ENCODE data around the gene COPS9.

COPS9 gene

DNA sequence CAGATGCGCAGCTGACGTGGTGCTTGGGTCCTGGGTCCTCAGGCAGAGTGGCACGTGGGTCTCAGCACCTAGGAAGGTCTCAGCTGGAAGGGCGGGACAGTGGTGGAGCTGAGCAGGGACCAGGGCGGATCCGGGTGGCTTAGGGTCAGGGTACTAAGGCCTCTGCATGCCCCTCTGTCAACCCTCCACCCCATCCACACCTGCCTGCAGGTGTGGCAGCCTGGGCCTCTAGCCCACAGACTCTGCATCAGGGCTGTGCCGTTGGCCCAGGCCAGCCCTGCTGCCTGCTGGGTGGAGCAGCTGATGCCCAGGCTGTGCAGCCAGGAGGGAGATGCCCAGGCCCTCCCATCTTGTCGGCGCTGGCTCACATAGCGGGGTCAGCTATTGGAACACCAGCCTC is 28.9 kb upstream of the COPS9 start:
- H3K36me3 ChIP-seq (ENCODE audit: insufficient read depth) = no peaks in the 10 kb centered on the region
- H3K27me3 ChIP-seq (ENCODE audit: insufficient read depth, low read depth) = no peaks in the 10 kb centered on the region; the same call in 1 of the 2 replicates
- no peak overlapping the region for H3K4me2 ChIP-seq
- H4K20me1 ChIP-seq (ENCODE audit: insufficient read depth) = no peaks in the 10 kb centered on the region
- H3K9ac ChIP-seq = no peak overlapping the region
- H3K79me2 ChIP-seq (ENCODE audit: insufficient read depth, low read depth) = no peaks in the 10 kb centered on the region
- H3K4me1 ChIP-seq (ENCODE audit: low read depth, poor library complexity, severe bottlenecking) = no peaks in the 10 kb centered on the region
- no peak overlapping the region for H2AFZ ChIP-seq (ENCODE audit: low read depth)
- H3K4me3 ChIP-seq (IDR thresholded peaks at IDR 0.05; ENCODE audit: insufficient read depth, low read depth, low read length) = no peak overlapping the region
- TF ChIP-seq, protein P1, sequence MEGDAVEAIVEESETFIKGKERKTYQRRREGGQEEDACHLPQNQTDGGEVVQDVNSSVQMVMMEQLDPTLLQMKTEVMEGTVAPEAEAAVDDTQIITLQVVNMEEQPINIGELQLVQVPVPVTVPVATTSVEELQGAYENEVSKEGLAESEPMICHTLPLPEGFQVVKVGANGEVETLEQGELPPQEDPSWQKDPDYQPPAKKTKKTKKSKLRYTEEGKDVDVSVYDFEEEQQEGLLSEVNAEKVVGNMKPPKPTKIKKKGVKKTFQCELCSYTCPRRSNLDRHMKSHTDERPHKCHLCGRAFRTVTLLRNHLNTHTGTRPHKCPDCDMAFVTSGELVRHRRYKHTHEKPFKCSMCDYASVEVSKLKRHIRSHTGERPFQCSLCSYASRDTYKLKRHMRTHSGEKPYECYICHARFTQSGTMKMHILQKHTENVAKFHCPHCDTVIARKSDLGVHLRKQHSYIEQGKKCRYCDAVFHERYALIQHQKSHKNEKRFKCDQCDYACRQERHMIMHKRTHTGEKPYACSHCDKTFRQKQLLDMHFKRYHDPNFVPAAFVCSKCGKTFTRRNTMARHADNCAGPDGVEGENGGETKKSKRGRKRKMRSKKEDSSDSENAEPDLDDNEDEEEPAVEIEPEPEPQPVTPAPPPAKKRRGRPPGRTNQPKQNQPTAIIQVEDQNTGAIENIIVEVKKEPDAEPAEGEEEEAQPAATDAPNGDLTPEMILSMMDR (conservative IDR thresholded peaks at IDR 0.05; ENCODE audit: low read depth, low read length) = no peak
- H3K27ac ChIP-seq = no peak overlapping the region

DNA sequence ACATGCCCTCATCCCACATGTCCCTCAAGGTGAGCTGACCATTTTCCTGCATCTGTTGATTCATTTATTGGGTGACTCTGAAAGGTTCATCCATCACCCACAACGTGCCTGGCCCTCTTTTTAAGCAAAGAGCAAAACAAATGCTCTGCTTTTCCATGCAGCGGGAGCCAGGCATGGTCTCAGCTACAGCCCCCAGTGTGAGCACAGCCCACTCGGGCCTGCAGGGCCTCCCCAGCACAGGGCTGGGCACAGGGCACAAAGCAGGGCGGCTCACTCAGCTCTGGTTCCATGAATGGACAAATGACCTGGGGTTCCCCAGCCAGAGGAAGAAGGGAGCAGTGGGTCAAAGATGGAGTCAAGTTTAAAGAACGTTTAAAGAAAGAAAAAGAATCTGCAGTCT is 28.5 kb upstream of the COPS9 start:
- no peak overlapping the region for H2AFZ ChIP-seq (ENCODE audit: low read depth)
- no peak overlapping the region for H3K4me3 ChIP-seq (IDR thresholded peaks at IDR 0.05; ENCODE audit: insufficient read depth, low read depth, low read length)
- H4K20me1 ChIP-seq (ENCODE audit: insufficient read depth) = no peaks in the 10 kb centered on the region
- no peak overlapping the region for H3K27ac ChIP-seq
- H3K79me2 ChIP-seq (ENCODE audit: insufficient read depth, low read depth) = no peaks in the 10 kb centered on the region
- no peaks in the 10 kb centered on the region; the same call in 1 of the 2 replicates for H3K27me3 ChIP-seq (ENCODE audit: insufficient read depth, low read depth)
- H3K4me1 ChIP-seq (ENCODE audit: low read depth, poor library complexity, severe bottlenecking) = no peaks in the 10 kb centered on the region
- H3K9ac ChIP-seq = no peak overlapping the region
- TF ChIP-seq, protein P1 (conservative IDR thresholded peaks at IDR 0.05; ENCODE audit: low read depth, low read length) = no peak
- no peak overlapping the region for H3K4me2 ChIP-seq
- no peaks in the 10 kb centered on the region for H3K36me3 ChIP-seq (ENCODE audit: insufficient read depth)

DNA sequence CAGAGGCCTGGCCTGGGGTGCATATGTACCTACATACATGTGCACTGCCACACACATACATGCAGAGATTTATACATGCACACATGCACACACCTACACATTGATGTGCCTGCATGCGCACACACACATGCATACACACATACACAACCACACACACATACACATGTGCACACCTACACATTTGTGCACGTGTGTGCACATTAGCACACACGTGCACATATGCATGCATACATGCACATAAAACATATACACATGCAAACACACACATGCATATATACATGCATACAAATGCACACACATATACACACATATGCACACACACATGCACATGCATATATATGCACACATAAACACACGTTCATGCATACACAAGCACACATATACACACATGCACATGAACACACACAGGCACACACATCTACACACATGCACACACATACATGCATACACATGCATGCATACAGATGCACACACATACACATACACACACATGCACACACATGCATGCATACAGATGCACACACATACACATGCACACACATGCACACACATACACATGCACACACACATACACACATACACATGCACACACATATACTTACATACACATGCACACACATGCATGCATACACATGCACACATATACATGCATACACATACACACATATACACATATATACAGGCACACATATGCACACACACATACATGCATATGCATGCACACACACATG is 27.9 kb upstream of the COPS9 start:
- TF ChIP-seq, protein P1 (conservative IDR thresholded peaks at IDR 0.05; ENCODE audit: low read depth, low read length) = no peak
- H3K9ac ChIP-seq = no peak overlapping the region
- no peaks in the 10 kb centered on the region for H3K36me3 ChIP-seq (ENCODE audit: insufficient read depth)
- H3K79me2 ChIP-seq (ENCODE audit: insufficient read depth, low read depth) = no peaks in the 10 kb centered on the region
- H2AFZ ChIP-seq (ENCODE audit: low read depth) = no peak overlapping the region
- H3K4me2 ChIP-seq = no peak overlapping the region
- no peak overlapping the region for H3K4me3 ChIP-seq (IDR thresholded peaks at IDR 0.05; ENCODE audit: insufficient read depth, low read depth, low read length)
- no peaks in the 10 kb centered on the region for H4K20me1 ChIP-seq (ENCODE audit: insufficient read depth)
- H3K27ac ChIP-seq = no peak overlapping the region
- no peaks in the 10 kb centered on the region for H3K4me1 ChIP-seq (ENCODE audit: low read depth, poor library complexity, severe bottlenecking)
- no peaks in the 10 kb centered on the region; the same call in 1 of the 2 replicates for H3K27me3 ChIP-seq (ENCODE audit: insufficient read depth, low read depth)

DNA sequence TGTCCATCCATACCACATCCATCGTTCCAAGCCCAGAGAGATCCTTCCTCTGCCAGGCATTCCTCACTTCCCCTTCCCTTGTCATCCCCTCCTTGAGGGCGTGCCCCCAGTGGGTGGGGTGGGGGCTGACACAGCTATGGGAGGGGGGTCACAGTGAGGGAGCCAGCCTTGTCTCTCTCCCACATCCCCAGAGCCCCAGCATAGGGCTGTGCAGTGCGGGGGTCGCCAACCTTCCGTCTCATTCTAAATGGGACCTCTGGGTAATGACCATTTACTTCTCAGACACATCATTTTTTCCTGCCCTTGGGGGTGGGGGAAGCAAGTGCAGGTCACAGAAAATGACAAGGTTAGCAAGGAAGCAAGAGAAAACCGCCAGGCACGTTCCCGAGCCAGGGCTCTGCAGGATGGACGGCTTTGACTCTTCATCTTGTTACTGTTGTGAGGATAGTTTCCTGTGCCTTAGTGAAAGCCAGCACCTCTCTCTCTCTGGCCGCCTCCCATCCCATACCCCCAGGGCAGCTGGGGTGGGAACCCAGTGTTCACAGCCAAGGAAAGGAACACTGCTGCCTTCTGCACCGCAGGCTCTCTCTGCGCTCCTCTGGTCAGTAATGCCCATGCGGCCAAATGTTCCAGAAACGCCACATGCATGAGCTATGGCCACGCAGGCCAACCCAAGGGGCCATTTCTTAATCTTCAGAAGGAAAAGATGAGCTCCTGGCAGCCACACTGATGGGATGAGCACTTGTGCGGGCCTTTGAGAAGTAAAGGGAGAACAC is 27.0 kb upstream of the COPS9 start:
- H3K4me2 ChIP-seq = no peak overlapping the region

More for the DNA sequence above, 27.0 kb upstream of the COPS9 start:
- Histone ChIP-seq H3K27me3 (ENCODE audit: insufficient read depth, low read depth) (no peaks in the 10 kb centered on the region; the same call in 1 of the 2 replicates), H2AFZ (ENCODE audit: low read depth) (no peak overlapping the region), H4K20me1 (ENCODE audit: insufficient read depth) (no peaks in the 10 kb centered on the region), H3K36me3 (ENCODE audit: insufficient read depth) (no peaks in the 10 kb centered on the region), H3K27ac (no peak overlapping the region), H3K9ac (no peak overlapping the region), H3K4me1 (ENCODE audit: low read depth, poor library complexity, severe bottlenecking) (no peaks in the 10 kb centered on the region), H3K79me2 (ENCODE audit: insufficient read depth, low read depth) (no peaks in the 10 kb centered on the region), H3K4me3 (IDR thresholded peaks at IDR 0.05; ENCODE audit: insufficient read depth, low read depth, low read length) (no peak overlapping the region)
- TF ChIP-seq, protein P1 (conservative IDR thresholded peaks at IDR 0.05; ENCODE audit: low read depth, low read length) = no peak

All from KMS-11 (cell line).